ENCODE measurements around the gene NUMB. TPM values are rescaled to one million over a fixed set of nuclear protein-coding genes. Genes with fewer than 3 reads are reported as not detected.
A peak's percentile ranks its signal among the peaks of the same experiment; 100 is the strongest.

Gene NUMB
- total RNA-seq, 4 donors from 2014 or later = 49.2 to 63.4 (median 50.7) TPM

DNA sequence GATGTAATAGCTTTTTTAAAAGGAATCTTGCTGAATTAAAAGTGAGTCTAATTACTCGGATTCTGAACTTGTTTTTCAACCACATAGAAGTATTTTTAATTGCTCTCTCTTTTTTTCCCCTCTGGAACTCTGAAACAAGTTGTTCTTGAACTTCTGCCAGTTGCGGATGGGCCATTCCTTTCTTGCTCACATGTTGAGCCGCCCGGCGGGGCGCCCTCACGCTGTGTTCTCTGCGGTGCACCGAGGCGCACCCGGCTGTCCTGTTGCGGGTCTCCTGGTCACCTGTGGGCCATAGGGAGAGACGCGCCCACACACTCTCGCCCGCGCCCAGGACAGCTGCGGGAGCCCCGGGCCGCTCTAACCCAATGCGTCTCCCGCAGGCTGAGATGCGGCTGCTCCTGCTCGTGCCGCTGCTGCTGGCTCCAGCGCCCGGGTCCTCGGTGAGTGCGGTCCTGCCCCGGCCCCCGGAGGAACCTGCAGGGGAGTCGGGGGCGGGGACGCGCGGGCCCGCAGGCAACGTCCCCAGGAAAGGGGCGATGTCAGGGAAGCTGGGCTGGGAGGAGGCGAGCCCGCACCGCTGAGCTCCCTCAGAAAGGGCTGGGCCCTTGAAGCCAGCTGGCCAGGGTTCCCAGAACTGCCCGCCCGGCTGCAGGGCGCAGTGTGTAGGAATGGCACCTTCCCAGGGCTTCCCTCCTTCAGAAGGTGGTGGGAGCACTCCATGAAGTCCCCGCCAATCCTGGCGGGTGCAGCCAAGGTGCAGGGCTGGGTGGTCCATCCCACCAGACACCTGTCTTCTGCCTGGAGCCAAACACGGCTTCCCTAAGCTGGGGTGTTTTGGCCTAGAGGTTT lies 218.7 kb downstream of the NUMB start:
- Histone ChIP-seq H3K4me1 (peaks cover 28 to 75% (median 69%) of the 10 kb centered on the region in 4 donors), H3K4me3 (peak overlapping the region; percentile 60 to 78 (median 70)), H3K36me3 (peaks cover 0 to 5% (median 1%) of the 10 kb centered on the region in 4 donors), H3K27me3 (peaks cover 0 to 18% (median 4%) of the 10 kb centered on the region in 4 donors), H3K27ac (replicated peaks in 1 of 4) (peak overlapping the region; percentile 42 to 76 (median 71)), H3K9me3 (no peaks in the 10 kb centered on the region)
- WGBS = 13% methylated on average over 20 of the region's 48 CpGs
- intact Hi-C loops (cut with DNase I) = no loop called here
- DNase-seq (ENCODE audit: extremely low spot score) = no peak
- TF ChIP-seq, protein P1, sequence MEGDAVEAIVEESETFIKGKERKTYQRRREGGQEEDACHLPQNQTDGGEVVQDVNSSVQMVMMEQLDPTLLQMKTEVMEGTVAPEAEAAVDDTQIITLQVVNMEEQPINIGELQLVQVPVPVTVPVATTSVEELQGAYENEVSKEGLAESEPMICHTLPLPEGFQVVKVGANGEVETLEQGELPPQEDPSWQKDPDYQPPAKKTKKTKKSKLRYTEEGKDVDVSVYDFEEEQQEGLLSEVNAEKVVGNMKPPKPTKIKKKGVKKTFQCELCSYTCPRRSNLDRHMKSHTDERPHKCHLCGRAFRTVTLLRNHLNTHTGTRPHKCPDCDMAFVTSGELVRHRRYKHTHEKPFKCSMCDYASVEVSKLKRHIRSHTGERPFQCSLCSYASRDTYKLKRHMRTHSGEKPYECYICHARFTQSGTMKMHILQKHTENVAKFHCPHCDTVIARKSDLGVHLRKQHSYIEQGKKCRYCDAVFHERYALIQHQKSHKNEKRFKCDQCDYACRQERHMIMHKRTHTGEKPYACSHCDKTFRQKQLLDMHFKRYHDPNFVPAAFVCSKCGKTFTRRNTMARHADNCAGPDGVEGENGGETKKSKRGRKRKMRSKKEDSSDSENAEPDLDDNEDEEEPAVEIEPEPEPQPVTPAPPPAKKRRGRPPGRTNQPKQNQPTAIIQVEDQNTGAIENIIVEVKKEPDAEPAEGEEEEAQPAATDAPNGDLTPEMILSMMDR (IDR thresholded peaks at IDR 0.05) = peak in 1 of 3 experiments; percentile 13
- TF ChIP-seq POLR2A (IDR thresholded peaks at IDR 0.05; ENCODE audit: low read depth) (no peak), POLR2AphosphoS5 (IDR thresholded peaks at IDR 0.05) (peak in 1 of 2 donors; percentile 20)

DNA sequence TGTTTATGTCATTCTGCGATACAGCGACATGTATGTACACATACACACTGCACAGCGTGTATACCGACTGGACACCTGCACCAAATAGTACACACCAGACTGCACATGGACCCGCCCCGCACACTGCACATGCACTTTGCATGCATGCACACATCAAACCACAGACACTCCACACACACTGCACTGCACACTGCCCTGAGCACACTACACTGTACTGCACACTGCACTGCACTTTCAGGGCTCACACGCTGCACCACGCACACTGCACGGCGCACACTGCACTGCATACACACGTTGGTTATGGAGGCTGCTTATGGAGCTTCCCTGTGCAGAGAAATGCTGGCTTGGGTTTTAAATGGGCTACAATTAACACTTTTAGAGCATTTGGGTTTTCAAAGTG lies 219.4 kb downstream of the NUMB start:
- H3K27me3 ChIP-seq = peaks cover 0 to 18% (median 4%) of the 10 kb centered on the region in 4 donors
- TF ChIP-seq POLR2A (IDR thresholded peaks at IDR 0.05; ENCODE audit: low read depth) = no peak
- no peak for TF ChIP-seq POLR2AphosphoS5 (IDR thresholded peaks at IDR 0.05)
- TF ChIP-seq, protein P1 (IDR thresholded peaks at IDR 0.05) = no peak
- no peak for TF ChIP-seq EP300 (IDR thresholded peaks at IDR 0.05)
- H3K36me3 ChIP-seq = no peaks in the 10 kb centered on the region
- WGBS = 64% methylated on average over 11 of the region's 11 CpGs
- H3K9me3 ChIP-seq = no peaks in the 10 kb centered on the region
- peak overlapping the region in 3 of 4 donors; percentile 67 to 76 (median 75) for H3K27ac ChIP-seq (replicated peaks in 1 of 4)
- intact Hi-C loops (cut with DNase I) = no loop called here
- peak overlapping the region; percentile 60 to 78 (median 70) for H3K4me3 ChIP-seq
- H3K4me1 ChIP-seq = peaks cover 28 to 75% (median 69%) of the 10 kb centered on the region in 4 donors
- no peak for DNase-seq (ENCODE audit: extremely low spot score)

DNA sequence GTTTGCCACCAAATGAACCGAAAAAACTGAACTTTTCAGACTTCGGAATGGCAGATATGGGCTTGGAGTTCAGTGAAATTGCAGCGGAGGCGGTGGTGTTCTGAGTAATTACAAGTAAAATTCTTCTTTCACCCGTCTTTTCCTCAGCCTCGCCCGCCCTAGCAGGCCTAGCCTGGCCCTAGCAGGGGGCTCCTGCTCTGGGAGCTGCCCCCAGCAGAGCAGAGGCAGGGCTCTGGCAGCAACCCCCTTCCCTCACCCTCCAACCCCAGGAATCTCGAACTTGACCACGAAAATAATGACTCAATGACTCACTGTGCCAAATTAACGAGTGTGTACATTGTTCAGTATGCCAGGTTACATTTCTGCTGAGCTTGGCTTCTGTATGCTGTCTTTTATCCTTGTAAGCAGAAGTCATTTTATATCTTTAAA lies 219.9 kb downstream of the NUMB start:
- intact Hi-C loops (cut with DNase I) = no loop called here
- WGBS = 28% methylated on average over 8 of the region's 10 CpGs
- H3K27me3 ChIP-seq = peaks cover 0 to 18% (median 4%) of the 10 kb centered on the region in 4 donors
- peak overlapping the region; percentile 60 to 77 (median 76) for H3K27ac ChIP-seq (replicated peaks in 1 of 4)
- peak overlapping the region; percentile 60 to 78 (median 70) for H3K4me3 ChIP-seq
- H3K4me1 ChIP-seq = peaks cover 28 to 75% (median 69%) of the 10 kb centered on the region in 4 donors
- no peaks in the 10 kb centered on the region for H3K36me3 ChIP-seq
- peak in 1 of 2 donors; percentile 60 for TF ChIP-seq POLR2AphosphoS5 (IDR thresholded peaks at IDR 0.05)
- no peak for TF ChIP-seq EP300 (IDR thresholded peaks at IDR 0.05)
- no peak for DNase-seq (ENCODE audit: extremely low spot score)
- no peaks in the 10 kb centered on the region for H3K9me3 ChIP-seq

DNA sequence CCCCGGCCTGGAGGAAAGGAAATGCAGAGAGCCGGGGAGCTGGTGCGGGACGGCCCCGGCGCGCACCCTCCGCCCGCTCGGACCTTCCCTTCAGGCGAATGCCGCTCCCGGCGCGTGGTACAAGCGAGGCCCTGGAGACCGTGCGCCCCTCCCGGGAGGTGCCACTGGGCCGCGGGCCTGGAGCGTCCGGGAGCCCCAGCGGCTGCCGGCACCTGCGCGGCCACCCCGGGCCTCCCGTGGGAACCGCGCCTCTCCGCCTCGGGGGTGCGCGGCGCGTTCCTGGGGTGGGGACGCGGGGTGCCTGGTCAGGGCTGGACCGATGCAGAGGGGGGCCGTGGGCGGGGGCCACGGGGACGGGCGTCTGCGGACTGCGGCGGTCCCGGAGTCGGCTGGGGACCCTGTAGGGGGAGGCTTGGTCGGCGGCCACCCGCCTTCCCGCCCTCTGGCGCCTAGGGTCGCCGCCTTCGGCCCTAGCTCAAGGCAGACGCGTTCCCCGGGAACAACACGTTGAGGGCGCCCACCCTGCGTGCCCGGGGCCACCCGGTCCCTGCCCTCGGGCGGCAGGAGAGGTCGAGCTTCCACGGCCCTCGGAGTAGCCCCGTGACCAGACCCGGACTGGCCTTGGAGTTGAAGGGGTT lies 220.4 kb downstream of the NUMB start:
- Histone ChIP-seq H3K4me1 (peaks cover 28 to 75% (median 68%) of the 10 kb centered on the region in 4 donors), H3K27me3 (peaks cover 0 to 18% (median 4%) of the 10 kb centered on the region in 4 donors), H3K27ac (replicated peaks in 1 of 4) (peak overlapping the region; percentile 60 to 77 (median 76)), H3K36me3 (no peaks in the 10 kb centered on the region), H3K9me3 (no peaks in the 10 kb centered on the region), H3K4me3 (peak overlapping the region; percentile 60 to 78 (median 70))
- no CpG with 5 or more reads among the region's 73 CpGs for whole genome bisulfite sequencing
- no peak for DNase-seq (ENCODE audit: extremely low spot score)
- no peak for TF ChIP-seq POLR2AphosphoS5 (IDR thresholded peaks at IDR 0.05)
- TF ChIP-seq, protein P1 (IDR thresholded peaks at IDR 0.05) = no peak
- TF ChIP-seq EP300 (IDR thresholded peaks at IDR 0.05) = no peak
- no peak for TF ChIP-seq POLR2A (IDR thresholded peaks at IDR 0.05; ENCODE audit: low read depth)
- intact Hi-C loops (cut with DNase I) = no loop called here

Data from esophagus muscularis mucosa (tissue), 4 donors.